Measurements from ENCODE around the gene KCNIP3.

Gene KCNIP3

DNA sequence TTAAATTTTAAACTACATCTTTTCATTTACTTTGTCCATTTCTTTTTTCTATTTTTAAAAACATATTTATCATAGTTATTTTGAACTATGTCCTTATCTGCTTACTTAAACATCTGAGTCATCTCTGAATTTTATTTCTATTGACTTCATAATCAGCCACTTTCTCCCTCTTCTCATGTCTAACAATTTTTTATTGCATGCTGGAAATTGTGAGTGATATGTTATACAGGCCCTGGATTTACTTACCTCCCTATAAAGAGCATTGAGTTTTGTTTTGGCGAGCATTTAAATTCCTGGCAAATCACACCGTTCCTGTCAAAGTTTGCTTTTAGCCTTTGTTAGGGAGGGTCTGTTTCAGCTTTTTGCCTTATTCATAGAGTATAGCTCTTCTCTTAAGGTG lies 39.3 kb downstream of the KCNIP3 start:
- TF ChIP-seq ZNF558 (tag by site-specific recombination; IDR thresholded peaks at IDR 0.05) (no peak), ZNF292 (tag by site-specific recombination; IDR thresholded peaks at IDR 0.05; ENCODE audit: borderline replicate concordance, low read depth) (no peak)
- TF ChIP-seq, protein P1, sequence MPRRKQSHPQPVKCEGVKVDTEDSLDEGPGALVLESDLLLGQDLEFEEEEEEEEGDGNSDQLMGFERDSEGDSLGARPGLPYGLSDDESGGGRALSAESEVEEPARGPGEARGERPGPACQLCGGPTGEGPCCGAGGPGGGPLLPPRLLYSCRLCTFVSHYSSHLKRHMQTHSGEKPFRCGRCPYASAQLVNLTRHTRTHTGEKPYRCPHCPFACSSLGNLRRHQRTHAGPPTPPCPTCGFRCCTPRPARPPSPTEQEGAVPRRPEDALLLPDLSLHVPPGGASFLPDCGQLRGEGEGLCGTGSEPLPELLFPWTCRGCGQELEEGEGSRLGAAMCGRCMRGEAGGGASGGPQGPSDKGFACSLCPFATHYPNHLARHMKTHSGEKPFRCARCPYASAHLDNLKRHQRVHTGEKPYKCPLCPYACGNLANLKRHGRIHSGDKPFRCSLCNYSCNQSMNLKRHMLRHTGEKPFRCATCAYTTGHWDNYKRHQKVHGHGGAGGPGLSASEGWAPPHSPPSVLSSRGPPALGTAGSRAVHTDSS (tag by site-specific recombination; IDR thresholded peaks at IDR 0.05) = no peak
- TF ChIP-seq, protein P2, sequence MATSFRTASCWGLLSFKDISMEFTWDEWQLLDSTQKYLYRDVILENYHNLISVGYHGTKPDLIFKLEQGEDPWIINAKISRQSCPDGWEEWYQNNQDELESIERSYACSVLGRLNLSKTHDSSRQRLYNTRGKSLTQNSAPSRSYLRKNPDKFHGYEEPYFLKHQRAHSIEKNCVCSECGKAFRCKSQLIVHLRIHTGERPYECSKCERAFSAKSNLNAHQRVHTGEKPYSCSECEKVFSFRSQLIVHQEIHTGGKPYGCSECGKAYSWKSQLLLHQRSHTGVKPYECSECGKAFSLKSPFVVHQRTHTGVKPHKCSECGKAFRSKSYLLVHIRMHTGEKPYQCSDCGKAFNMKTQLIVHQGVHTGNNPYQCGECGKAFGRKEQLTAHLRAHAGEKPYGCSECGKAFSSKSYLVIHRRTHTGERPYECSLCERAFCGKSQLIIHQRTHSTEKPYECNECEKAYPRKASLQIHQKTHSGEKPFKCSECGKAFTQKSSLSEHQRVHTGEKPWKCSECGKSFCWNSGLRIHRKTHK (tag by site-specific recombination; IDR thresholded peaks at IDR 0.05) = peak; percentile 71; the same call in 1 of the 2 replicates
- no peak overlapping the region for H3K27ac ChIP-seq (ENCODE audit: extremely low read depth, low read depth, low read length)
- H3K4me3 ChIP-seq (ENCODE audit: low read depth, low read length) = no peak overlapping the region
- H3K36me3 ChIP-seq (ENCODE audit: control insufficient read depth in 2 of 2, insufficient read depth in 1 of 2, low read length in 2 of 2) = no peaks in the 10 kb centered on the region
- H3K9me3 ChIP-seq (ENCODE audit: control insufficient read depth, insufficient read depth, low read depth, low read length) = no peaks in the 10 kb centered on the region
- H3K4me1 ChIP-seq (ENCODE audit: control insufficient read depth, insufficient read depth, low read length) = peaks cover 6% of the 10 kb centered on the region
- CTCF ChIA-PET = interaction anchor here (0.6 to 1.4 kb wide), 3 partner anchors 9 to 53 kb away, joined by 3 to 6 read pairs (median 4); no protein-coding TSS in a partner anchor
- POLR2A ChIA-PET = no interaction called here

DNA sequence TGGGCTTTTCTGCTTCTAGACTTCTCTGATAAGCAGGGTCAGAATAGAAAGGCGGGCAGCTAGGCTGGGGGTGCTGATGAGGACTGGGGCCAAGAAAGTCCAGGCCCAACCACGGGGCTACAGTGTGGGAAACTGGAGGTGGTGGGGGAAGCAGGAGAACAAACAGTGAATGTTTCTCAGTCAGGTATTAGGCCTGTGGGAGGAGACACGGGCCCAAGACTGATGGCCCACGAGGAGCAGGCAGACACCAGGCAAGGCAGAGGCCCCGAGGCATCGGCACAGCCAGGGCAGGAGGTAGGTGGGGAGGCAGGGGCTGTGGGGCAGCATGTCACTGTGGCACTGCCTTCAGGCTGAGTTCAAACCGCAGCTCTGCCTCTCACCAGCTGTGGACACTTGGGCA lies 40.7 kb downstream of the KCNIP3 start:
- H3K4me1 ChIP-seq (ENCODE audit: control insufficient read depth, insufficient read depth, low read length) = peaks cover 6% of the 10 kb centered on the region
- H3K36me3 ChIP-seq (ENCODE audit: control insufficient read depth in 2 of 2, insufficient read depth in 1 of 2, low read length in 2 of 2) = no peaks in the 10 kb centered on the region
- TF ChIP-seq ZFHX2 (tag by site-specific recombination; conservative IDR thresholded peaks at IDR 0.05) = peak; percentile 53
- TF ChIP-seq EGR2 (tag by site-specific recombination; IDR thresholded peaks at IDR 0.05; ENCODE audit: low read depth) = peak; percentile 82
- TF ChIP-seq ZNF654 (tag by site-specific recombination; IDR thresholded peaks at IDR 0.05; ENCODE audit: low read depth) = no peak
- no peak for TF ChIP-seq KLF16 (tag by site-specific recombination; IDR thresholded peaks at IDR 0.05)
- TF ChIP-seq ZNF837 (tag by site-specific recombination; IDR thresholded peaks at IDR 0.05) = no peak
- no peaks in the 10 kb centered on the region for H3K9me3 ChIP-seq (ENCODE audit: control insufficient read depth, insufficient read depth, low read depth, low read length)
- no peak overlapping the region for H3K4me3 ChIP-seq (ENCODE audit: low read depth, low read length)
- H3K27ac ChIP-seq (ENCODE audit: extremely low read depth, low read depth, low read length) = no peak overlapping the region
- POLR2A ChIA-PET = no interaction called here
- CTCF ChIA-PET = no interaction called here

DNA sequence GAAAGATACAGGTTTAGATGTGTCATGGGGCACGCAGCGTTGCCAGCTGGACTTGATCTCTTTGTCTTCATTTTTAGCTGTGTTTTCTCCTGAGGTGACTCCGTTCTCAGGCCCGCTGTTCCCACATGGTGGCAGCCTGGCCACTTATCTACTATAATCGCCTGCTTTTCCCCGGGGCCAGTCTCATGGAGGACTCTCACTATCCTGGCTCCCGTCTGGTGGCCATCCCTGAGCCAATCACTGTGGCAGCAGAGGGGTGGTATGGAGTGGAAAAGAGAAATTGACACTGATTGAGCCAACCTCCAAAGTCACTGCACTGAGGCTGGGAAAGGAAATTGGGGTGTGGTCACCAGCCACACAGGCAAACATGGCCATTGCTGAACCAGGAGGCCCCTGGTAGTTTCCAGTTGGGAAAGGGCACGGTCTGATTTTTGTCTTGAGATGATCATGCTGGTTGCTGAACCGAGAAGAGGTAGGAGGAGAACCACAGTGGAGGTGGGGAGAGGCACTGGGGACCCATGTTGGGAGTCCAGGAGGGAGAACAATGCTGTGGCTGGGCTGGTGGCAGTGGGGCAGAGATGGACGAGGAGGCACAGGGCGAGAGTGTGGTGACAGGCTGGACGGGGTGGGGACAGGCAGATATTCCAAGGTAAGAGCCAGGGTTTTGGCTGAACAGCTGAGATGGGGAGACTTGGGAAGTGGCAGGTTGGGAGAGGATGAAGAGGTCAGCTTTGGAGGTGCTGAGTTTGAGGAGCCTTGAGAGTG lies 45.6 kb downstream of the KCNIP3 start:
- TF ChIP-seq KLF9 (tag by site-specific recombination; IDR thresholded peaks at IDR 0.05; ENCODE audit: low read depth) (no peak), ZNF530 (tag by site-specific recombination; IDR thresholded peaks at IDR 0.05; ENCODE audit: low read depth) (no peak), HOXA7 (CRISPR knock-in tag; IDR thresholded peaks at IDR 0.05; ENCODE audit: borderline replicate concordance) (no peak), ZNF76 (tag by site-specific recombination; IDR thresholded peaks at IDR 0.05; ENCODE audit: borderline replicate concordance, low read depth) (no peak), ZNF174 (tag by site-specific recombination; IDR thresholded peaks at IDR 0.05) (no peak), ZNF394 (tag by site-specific recombination; IDR thresholded peaks at IDR 0.05; ENCODE audit: borderline replicate concordance) (no peak), ZNF248 (tag by site-specific recombination; IDR thresholded peaks at IDR 0.05) (no peak), ZNF311 (tag by site-specific recombination; IDR thresholded peaks at IDR 0.05; ENCODE audit: borderline replicate concordance) (no peak), BCL11A (tag by site-specific recombination; IDR thresholded peaks at IDR 0.05; ENCODE audit: low read depth) (no peak), ZNF529 (tag by site-specific recombination; IDR thresholded peaks at IDR 0.05; ENCODE audit: insufficient replicate concordance) (no peak)
- TF ChIP-seq, protein P3, sequence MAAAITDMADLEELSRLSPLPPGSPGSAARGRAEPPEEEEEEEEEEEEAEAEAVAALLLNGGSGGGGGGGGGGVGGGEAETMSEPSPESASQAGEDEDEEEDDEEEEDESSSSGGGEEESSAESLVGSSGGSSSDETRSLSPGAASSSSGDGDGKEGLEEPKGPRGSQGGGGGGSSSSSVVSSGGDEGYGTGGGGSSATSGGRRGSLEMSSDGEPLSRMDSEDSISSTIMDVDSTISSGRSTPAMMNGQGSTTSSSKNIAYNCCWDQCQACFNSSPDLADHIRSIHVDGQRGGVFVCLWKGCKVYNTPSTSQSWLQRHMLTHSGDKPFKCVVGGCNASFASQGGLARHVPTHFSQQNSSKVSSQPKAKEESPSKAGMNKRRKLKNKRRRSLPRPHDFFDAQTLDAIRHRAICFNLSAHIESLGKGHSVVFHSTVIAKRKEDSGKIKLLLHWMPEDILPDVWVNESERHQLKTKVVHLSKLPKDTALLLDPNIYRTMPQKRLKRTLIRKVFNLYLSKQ (tag by site-specific recombination; IDR thresholded peaks at IDR 0.05; ENCODE audit: borderline replicate concordance) = no peak
- TF ChIP-seq, protein P4, sequence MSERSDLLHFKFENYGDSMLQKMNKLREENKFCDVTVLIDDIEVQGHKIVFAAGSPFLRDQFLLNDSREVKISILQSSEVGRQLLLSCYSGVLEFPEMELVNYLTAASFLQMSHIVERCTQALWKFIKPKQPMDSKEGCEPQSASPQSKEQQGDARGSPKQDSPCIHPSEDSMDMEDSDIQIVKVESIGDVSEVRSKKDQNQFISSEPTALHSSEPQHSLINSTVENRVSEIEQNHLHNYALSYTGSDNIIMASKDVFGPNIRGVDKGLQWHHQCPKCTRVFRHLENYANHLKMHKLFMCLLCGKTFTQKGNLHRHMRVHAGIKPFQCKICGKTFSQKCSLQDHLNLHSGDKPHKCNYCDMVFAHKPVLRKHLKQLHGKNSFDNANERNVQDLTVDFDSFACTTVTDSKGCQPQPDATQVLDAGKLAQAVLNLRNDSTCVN (tag by site-specific recombination; optimal IDR thresholded peaks at IDR 0.05) = no peak
- TF ChIP-seq, protein P2 (tag by site-specific recombination; IDR thresholded peaks at IDR 0.05) = no peak
- H3K4me3 ChIP-seq (ENCODE audit: low read depth, low read length) = no peak overlapping the region
- H3K9me3 ChIP-seq (ENCODE audit: control insufficient read depth, insufficient read depth, low read depth, low read length) = no peaks in the 10 kb centered on the region
- H3K27ac ChIP-seq (ENCODE audit: extremely low read depth, low read depth, low read length) = no peak overlapping the region
- no peaks in the 10 kb centered on the region; the same call in 1 of the 2 replicates for H3K4me1 ChIP-seq (ENCODE audit: control insufficient read depth, insufficient read depth, low read length)
- ChIA-PET POLR2A (interaction anchor here (1.5 kb wide), 1 partner anchor 8 kb away, joined by 3 read pairs; no protein-coding TSS in a partner anchor), CTCF (interaction anchor here (0.6 kb wide), 1 partner anchor 265 kb away, joined by 3 read pairs; no protein-coding TSS in a partner anchor)
- H3K36me3 ChIP-seq (ENCODE audit: control insufficient read depth in 2 of 2, insufficient read depth in 1 of 2, low read length in 2 of 2) = no peaks in the 10 kb centered on the region
